Measurements from ENCODE around the gene KDM1B. TPM values are rescaled to one million over a fixed set of nuclear protein-coding genes. Genes with fewer than 3 reads are reported as not detected.

Gene KDM1B
- total RNA-seq, 1 donor from 2014 or later = 26.0 TPM

GRCh38 chr6:18189196-18189595 lies 34.0 kb downstream of the KDM1B start:
- peaks cover 15% of the 10 kb centered on the region for H3K36me3 ChIP-seq

DNA sequence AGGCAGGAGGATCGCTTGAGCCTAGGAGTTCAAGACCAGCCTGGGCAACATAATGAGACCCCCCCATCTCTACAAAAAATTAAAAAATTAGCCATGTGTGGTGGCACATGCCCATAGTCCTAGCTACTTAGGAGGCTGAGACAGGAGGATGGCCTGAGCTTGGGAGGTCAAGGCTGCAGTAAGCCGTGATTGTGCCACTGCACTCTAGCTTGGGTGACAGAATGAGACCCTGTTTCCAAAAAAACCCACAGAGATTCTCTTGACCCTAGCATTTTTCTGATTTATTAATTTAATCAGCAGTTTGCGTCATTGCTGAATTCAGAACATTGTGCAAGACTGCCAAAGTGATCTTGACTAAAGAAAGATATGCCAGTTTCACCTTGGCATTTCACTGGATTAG lies 36.8 kb downstream of the KDM1B start:
- H3K9me3 ChIP-seq = no peaks in the 10 kb centered on the region
- no peaks in the 10 kb centered on the region for H3K27me3 ChIP-seq (ENCODE audit: low read depth)
- ATAC-seq (no peak), DNase-seq (no peak)
- peaks cover 15% of the 10 kb centered on the region for H3K36me3 ChIP-seq
- TF ChIP-seq, protein P1, sequence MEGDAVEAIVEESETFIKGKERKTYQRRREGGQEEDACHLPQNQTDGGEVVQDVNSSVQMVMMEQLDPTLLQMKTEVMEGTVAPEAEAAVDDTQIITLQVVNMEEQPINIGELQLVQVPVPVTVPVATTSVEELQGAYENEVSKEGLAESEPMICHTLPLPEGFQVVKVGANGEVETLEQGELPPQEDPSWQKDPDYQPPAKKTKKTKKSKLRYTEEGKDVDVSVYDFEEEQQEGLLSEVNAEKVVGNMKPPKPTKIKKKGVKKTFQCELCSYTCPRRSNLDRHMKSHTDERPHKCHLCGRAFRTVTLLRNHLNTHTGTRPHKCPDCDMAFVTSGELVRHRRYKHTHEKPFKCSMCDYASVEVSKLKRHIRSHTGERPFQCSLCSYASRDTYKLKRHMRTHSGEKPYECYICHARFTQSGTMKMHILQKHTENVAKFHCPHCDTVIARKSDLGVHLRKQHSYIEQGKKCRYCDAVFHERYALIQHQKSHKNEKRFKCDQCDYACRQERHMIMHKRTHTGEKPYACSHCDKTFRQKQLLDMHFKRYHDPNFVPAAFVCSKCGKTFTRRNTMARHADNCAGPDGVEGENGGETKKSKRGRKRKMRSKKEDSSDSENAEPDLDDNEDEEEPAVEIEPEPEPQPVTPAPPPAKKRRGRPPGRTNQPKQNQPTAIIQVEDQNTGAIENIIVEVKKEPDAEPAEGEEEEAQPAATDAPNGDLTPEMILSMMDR (IDR thresholded peaks at IDR 0.05) = no peak
- no peaks in the 10 kb centered on the region for H3K4me1 ChIP-seq
- intact Hi-C loops (cut with DNase I) = no loop called here
- no peak overlapping the region for H3K4me3 ChIP-seq
- H3K27ac ChIP-seq = no peak overlapping the region

More at GRCh38 chr6:18189196-18189595, 34.0 kb downstream of the KDM1B start:
- Histone ChIP-seq H3K27ac (no peak overlapping the region), H3K4me1 (peaks cover 15% of the 10 kb centered on the region), H3K27me3 (ENCODE audit: low read depth) (no peaks in the 10 kb centered on the region), H3K9me3 (no peaks in the 10 kb centered on the region), H3K4me3 (no peak overlapping the region)
- TF ChIP-seq, protein P1 (IDR thresholded peaks at IDR 0.05) = no peak
- no peak for DNase-seq
- no peak for ATAC-seq
- intact Hi-C loops (cut with DNase I) = no loop called here

DNA sequence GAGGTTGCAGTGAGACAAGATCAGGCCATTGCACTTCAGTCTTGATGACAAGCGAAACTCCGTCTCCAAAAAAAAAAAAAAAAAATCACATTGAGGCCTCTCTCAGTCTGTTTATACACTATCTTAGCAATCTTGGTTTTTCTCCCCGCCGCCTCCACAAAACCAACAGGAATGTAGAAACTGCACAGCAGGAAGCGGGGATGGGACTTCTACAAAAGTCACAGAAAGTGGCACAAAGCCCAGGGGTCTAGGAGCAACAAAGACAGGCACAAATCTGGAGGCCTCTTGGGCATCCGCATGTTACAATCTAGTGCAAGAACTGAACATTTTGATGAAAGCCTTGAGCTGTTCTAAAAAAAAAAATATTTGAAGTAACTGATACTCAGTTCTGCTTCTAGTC lies 48.6 kb downstream of the KDM1B start:
- Histone ChIP-seq H3K27me3 (ENCODE audit: low read depth) (no peaks in the 10 kb centered on the region), H3K4me1 (no peaks in the 10 kb centered on the region), H3K4me3 (no peak overlapping the region), H3K36me3 (peaks cover 79% of the 10 kb centered on the region), H3K27ac (no peak overlapping the region), H3K9me3 (no peaks in the 10 kb centered on the region)
- intact Hi-C loops (cut with DNase I) = no loop called here
- TF ChIP-seq, protein P1 (IDR thresholded peaks at IDR 0.05) = no peak
- ATAC-seq = no peak
- DNase-seq = no peak

DNA sequence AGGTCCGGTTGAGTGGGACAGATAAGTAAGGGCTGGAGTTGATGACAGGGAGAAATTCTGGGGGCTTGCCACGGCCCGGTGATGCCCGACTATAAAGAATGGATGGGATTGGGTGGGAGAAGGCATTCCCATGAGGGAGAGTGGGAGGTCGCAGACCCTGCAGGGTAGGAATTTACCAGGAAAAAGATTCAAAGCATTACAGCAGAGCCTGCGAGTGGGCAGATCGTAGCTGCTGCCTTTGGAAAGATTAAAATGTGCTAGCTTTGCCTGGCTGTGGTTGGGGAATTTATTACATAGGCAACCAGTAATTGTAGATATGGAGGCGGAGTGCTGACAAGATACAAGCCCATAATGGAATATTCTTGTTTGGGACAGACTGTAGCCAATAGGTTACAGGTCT lies 49.5 kb downstream of the KDM1B start:
- Histone ChIP-seq H3K36me3 (peaks cover 78% of the 10 kb centered on the region), H3K27me3 (ENCODE audit: low read depth) (no peaks in the 10 kb centered on the region), H3K4me3 (no peak overlapping the region), H3K9me3 (no peaks in the 10 kb centered on the region), H3K27ac (no peak overlapping the region), H3K4me1 (no peaks in the 10 kb centered on the region)
- TF ChIP-seq, protein P1 (IDR thresholded peaks at IDR 0.05) = no peak
- intact Hi-C loops (cut with DNase I) = no loop called here
- DNase-seq (no peak), ATAC-seq (no peak)

DNA sequence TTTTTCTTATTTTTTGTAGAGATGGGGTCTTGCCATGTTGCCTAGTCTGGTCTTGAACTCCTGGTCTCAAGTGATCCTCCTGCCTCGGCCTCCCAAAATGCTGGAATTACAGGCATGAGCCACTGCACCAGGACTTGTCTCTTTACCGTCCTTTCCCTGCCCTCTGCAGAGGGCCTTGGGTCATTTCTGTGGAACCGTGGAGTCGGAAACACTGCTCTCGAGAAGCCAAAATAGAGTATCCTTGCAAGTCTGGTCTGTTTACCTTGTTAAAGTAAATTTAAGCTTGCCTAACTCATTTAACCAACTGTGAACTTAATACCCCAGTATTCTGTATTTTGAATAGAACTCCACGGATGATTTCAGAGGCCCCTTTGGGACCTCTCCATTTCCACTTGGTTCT lies 51.4 kb downstream of the KDM1B start:
- Histone ChIP-seq H3K4me1 (no peaks in the 10 kb centered on the region), H3K27me3 (ENCODE audit: low read depth) (no peaks in the 10 kb centered on the region), H3K4me3 (no peak overlapping the region), H3K36me3 (peaks cover 62% of the 10 kb centered on the region), H3K27ac (no peak overlapping the region), H3K9me3 (no peaks in the 10 kb centered on the region)
- ATAC-seq (no peak), DNase-seq (no peak)
- TF ChIP-seq, protein P1 (IDR thresholded peaks at IDR 0.05) = no peak
- intact Hi-C loops (cut with DNase I) = no loop called here

DNA sequence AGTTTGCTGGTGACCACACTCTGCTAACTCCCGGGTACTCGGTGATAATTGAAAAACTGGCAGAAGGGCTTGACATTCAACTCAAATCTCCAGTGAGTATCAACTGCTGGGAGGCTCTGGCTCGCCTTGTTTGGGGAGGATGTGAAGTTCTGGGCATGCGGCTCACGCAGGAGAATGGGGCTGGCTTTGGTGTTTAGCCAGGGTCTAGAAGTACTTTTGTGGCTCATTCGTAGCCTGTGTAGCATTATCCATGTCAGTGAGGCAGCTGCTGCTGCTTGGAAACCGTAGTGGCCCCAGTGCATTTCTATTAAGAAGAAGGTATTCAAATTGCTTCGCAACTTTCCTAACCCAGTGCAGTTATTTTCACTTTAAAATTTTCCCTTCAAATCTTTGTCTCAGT lies 52.2 kb downstream of the KDM1B start:
- DNase-seq (no peak), ATAC-seq (no peak)
- H3K4me1 ChIP-seq = no peaks in the 10 kb centered on the region
- no peaks in the 10 kb centered on the region for H3K27me3 ChIP-seq (ENCODE audit: low read depth)
- no peak overlapping the region for H3K27ac ChIP-seq
- no peak overlapping the region for H3K4me3 ChIP-seq
- peaks cover 54% of the 10 kb centered on the region for H3K36me3 ChIP-seq
- intact Hi-C loops (cut with DNase I) = no loop called here
- TF ChIP-seq, protein P1 (IDR thresholded peaks at IDR 0.05) = no peak
- no peaks in the 10 kb centered on the region for H3K9me3 ChIP-seq

Measured in lower lobe of right lung (tissue), 2 donors.